ENCODE measurements around the gene LCP2.

DNA sequence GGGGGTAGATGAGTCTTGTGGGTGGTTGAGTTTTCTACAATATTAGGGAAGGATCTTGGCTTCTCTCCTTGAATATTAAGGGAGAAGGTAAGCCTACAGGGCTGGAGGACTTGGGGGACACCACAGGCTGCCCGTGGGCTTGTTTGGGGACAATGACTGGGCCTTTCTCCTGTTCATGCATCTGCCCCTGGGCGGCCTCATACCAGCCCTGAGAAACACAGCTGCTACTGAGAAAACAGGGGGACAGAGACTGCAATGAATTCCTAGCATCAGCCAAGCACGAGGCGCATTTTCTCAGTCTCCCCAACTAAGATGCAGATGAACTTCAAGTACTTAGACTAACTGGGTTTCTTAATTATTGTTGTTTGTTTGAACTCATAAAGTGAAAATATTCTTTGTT lies 40.2 kb downstream of the LCP2 start:
- TF ChIP-seq, protein P1, sequence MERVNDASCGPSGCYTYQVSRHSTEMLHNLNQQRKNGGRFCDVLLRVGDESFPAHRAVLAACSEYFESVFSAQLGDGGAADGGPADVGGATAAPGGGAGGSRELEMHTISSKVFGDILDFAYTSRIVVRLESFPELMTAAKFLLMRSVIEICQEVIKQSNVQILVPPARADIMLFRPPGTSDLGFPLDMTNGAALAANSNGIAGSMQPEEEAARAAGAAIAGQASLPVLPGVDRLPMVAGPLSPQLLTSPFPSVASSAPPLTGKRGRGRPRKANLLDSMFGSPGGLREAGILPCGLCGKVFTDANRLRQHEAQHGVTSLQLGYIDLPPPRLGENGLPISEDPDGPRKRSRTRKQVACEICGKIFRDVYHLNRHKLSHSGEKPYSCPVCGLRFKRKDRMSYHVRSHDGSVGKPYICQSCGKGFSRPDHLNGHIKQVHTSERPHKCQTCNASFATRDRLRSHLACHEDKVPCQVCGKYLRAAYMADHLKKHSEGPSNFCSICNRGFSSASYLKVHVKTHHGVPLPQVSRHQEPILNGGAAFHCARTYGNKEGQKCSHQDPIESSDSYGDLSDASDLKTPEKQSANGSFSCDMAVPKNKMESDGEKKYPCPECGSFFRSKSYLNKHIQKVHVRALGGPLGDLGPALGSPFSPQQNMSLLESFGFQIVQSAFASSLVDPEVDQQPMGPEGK (CRISPR knock-in tag; IDR thresholded peaks at IDR 0.05; ENCODE audit: borderline replicate concordance) = no peak
- TF ChIP-seq BACH2 (CRISPR knock-in tag; IDR thresholded peaks at IDR 0.05; ENCODE audit: borderline replicate concordance) (no peak), ESRRG (CRISPR knock-in tag; IDR thresholded peaks at IDR 0.05) (no peak), ZNF565 (CRISPR knock-in tag; conservative IDR thresholded peaks at IDR 0.05; ENCODE audit: low read depth) (no peak), ZNF8 (CRISPR knock-in tag; IDR thresholded peaks at IDR 0.05) (no peak), ZC3H10 (CRISPR knock-in tag; IDR thresholded peaks at IDR 0.05) (no peak), ZFP3 (CRISPR knock-in tag; IDR thresholded peaks at IDR 0.05) (no peak), ARNTL (CRISPR knock-in tag; IDR thresholded peaks at IDR 0.05; ENCODE audit: borderline replicate concordance, low read depth) (no peak), TCF4 (CRISPR knock-in tag; IDR thresholded peaks at IDR 0.05; ENCODE audit: borderline replicate concordance) (no peak), RARB (CRISPR knock-in tag; IDR thresholded peaks at IDR 0.05) (no peak), OSR1 (CRISPR knock-in tag; IDR thresholded peaks at IDR 0.05) (no peak)
- TF ChIP-seq, protein P2, sequence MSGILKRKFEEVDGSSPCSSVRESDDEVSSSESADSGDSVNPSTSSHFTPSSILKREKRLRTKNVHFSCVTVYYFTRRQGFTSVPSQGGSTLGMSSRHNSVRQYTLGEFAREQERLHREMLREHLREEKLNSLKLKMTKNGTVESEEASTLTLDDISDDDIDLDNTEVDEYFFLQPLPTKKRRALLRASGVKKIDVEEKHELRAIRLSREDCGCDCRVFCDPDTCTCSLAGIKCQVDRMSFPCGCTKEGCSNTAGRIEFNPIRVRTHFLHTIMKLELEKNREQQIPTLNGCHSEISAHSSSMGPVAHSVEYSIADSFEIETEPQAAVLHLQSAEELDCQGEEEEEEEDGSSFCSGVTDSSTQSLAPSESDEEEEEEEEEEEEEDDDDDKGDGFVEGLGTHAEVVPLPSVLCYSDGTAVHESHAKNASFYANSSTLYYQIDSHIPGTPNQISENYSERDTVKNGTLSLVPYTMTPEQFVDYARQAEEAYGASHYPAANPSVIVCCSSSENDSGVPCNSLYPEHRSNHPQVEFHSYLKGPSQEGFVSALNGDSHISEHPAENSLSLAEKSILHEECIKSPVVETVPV (CRISPR knock-in tag; IDR thresholded peaks at IDR 0.05) = no peak
- TF ChIP-seq, protein P3, sequence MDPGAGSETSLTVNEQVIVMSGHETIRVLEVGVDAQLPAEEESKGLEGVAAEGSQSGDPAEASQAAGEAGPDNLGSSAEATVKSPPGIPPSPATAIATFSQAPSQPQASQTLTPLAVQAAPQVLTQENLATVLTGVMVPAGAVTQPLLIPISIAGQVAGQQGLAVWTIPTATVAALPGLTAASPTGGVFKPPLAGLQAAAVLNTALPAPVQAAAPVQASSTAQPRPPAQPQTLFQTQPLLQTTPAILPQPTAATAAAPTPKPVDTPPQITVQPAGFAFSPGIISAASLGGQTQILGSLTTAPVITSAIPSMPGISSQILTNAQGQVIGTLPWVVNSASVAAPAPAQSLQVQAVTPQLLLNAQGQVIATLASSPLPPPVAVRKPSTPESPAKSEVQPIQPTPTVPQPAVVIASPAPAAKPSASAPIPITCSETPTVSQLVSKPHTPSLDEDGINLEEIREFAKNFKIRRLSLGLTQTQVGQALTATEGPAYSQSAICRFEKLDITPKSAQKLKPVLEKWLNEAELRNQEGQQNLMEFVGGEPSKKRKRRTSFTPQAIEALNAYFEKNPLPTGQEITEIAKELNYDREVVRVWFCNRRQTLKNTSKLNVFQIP (CRISPR knock-in tag; IDR thresholded peaks at IDR 0.05; ENCODE audit: borderline replicate concordance, low read depth) = no peak

All from SK-N-SH treated with all-trans-retinoic acid at 6 μM for 48 hours (cell line).